Tibial artery (tissue), 4 donors: Measurements from ENCODE around the gene LSR.

Experiments used
- DNase-seq, 2 donors: peaks; one replicate each; pipeline ENCODE4 v3.0.0-alpha.2; 2019
- H3K27ac ChIP-seq, 2 donors: fragments of 200-600 bp; sonication (generic) in 1 of 2; 1 replicate in 1 of 2; 2 replicates in 1 of 2; pipeline ENCODE4 v1.5.1; 2018 to 2019; ENCODE audit warnings: mild to moderate bottlenecking in 1 of 2
- H3K27me3 ChIP-seq, 2 donors: fragments of 200-600 bp; sonication (generic) in 1 of 2; one replicate each; pipeline versions ENCODE4 v1.5.1 to v1.6.0; 2016 to 2019
- H3K36me3 ChIP-seq, 3 donors: fragments of 200-600 bp; sonication (generic) in 2 of 3; one replicate each; pipeline ENCODE4 v1.5.1; 2016 to 2019; ENCODE audit warnings: mild to moderate bottlenecking in 2 of 3
- H3K4me1 ChIP-seq, 4 donors: fragments of 200-600 bp; sonication (generic) in 2 of 4; 1 replicate in 3 of 4; 2 replicates in 1 of 4; pipeline ENCODE4 v1.5.1; 2016 to 2019
- H3K4me3 ChIP-seq, 2 donors: fragments of 200-600 bp; sonication (generic) in 1 of 2; 1 replicate in 1 of 2; 2 replicates in 1 of 2; pipeline ENCODE4 v1.5.1; 2018 to 2019; ENCODE audit warnings: mild to moderate bottlenecking in 2 of 2
- H3K9me3 ChIP-seq, 3 donors: fragments of 200-600 bp; sonication (generic) in 1 of 3; one replicate each; pipeline ENCODE4 v1.5.1; 2016 to 2019
- intact Hi-C: fragments of 100-400 bp; cut with DNase I; formaldehyde crosslinking; loops from one replicate; pipeline ENCODE4 v1.15.0; 2023; ENCODE audit warnings: low total_unique reads
- TF ChIP-seq, protein P1 (sequence below), 2 experiments: fragments of 200-600 bp in 1 of 2; fragments of 450-650 bp in 1 of 2; IDR thresholded peaks; one replicate each; pipeline ENCODE4 v1.5.1; 2017 to 2019; ENCODE audit warnings: antibody characterized with exemption in 2 of 2, mild to moderate bottlenecking in 1 of 2, moderate library complexity in 1 of 2

The LSR gene

GRCh38 chr19:35308910-35309309 is 60.1 kb downstream of the LSR start:
- no peak overlapping the region for H3K27ac ChIP-seq
- TF ChIP-seq, protein P1, sequence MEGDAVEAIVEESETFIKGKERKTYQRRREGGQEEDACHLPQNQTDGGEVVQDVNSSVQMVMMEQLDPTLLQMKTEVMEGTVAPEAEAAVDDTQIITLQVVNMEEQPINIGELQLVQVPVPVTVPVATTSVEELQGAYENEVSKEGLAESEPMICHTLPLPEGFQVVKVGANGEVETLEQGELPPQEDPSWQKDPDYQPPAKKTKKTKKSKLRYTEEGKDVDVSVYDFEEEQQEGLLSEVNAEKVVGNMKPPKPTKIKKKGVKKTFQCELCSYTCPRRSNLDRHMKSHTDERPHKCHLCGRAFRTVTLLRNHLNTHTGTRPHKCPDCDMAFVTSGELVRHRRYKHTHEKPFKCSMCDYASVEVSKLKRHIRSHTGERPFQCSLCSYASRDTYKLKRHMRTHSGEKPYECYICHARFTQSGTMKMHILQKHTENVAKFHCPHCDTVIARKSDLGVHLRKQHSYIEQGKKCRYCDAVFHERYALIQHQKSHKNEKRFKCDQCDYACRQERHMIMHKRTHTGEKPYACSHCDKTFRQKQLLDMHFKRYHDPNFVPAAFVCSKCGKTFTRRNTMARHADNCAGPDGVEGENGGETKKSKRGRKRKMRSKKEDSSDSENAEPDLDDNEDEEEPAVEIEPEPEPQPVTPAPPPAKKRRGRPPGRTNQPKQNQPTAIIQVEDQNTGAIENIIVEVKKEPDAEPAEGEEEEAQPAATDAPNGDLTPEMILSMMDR (IDR thresholded peaks at IDR 0.05): no peak
- intact Hi-C loops: no loop called here

DNA sequence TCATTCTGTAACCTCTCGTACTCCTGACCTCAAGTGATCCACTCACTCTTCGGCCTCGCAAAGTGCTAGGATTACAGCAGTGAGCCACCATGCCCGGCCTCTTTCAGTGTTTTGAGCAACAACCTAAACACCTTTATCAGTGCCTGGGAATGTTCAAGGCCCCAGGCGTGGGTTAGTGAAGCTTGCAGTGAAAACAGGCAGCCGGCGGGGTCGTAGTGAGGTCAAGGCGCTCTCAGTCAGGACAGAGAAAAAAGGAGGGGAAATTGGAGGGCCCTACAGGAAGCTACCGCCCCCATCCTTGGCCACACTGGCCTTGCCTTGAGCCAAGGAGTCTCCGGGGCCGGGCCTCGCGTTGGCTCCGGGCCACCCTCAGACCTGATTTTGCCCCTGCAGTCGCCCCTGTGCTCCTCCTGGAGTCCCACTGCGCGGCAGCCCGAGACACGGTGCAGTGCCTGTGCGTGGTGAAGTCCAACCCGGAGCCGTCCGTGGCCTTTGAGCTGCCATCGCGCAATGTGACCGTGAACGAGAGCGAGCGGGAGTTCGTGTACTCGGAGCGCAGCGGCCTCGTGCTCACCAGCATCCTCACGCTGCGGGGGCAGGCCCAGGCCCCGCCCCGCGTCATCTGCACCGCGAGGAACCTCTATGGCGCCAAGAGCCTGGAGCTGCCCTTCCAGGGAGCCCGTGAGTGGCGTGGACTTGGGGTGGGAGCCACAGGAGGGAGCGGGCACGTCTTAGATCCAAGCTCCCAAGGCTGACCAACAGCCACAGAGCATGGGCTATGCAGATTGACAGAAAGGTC is 60.9 kb downstream of the LSR start:
- TF ChIP-seq, protein P1 (IDR thresholded peaks at IDR 0.05): no peak
- H3K4me3 ChIP-seq: no peak overlapping the region
- H3K36me3 ChIP-seq: no peaks in the 10 kb centered on the region
- intact Hi-C loops: no loop called here
- no peak overlapping the region for H3K27ac ChIP-seq
- peaks cover 0 to 35% of the 10 kb centered on the region in 2 donors for H3K27me3 ChIP-seq
- no peak for DNase-seq
- peaks cover 0 to 4% (median 0%) of the 10 kb centered on the region in 4 donors for H3K4me1 ChIP-seq
- no peaks in the 10 kb centered on the region for H3K9me3 ChIP-seq

More at GRCh38 chr19:35308910-35309309, 60.1 kb downstream of the LSR start:
- no peak for DNase-seq
- Histone ChIP-seq H3K9me3 (no peaks in the 10 kb centered on the region), H3K27me3 (peaks cover 0 to 35% of the 10 kb centered on the region in 2 donors), H3K4me3 (no peak overlapping the region), H3K36me3 (no peaks in the 10 kb centered on the region), H3K4me1 (peaks cover 0 to 4% (median 0%) of the 10 kb centered on the region in 4 donors)

DNA sequence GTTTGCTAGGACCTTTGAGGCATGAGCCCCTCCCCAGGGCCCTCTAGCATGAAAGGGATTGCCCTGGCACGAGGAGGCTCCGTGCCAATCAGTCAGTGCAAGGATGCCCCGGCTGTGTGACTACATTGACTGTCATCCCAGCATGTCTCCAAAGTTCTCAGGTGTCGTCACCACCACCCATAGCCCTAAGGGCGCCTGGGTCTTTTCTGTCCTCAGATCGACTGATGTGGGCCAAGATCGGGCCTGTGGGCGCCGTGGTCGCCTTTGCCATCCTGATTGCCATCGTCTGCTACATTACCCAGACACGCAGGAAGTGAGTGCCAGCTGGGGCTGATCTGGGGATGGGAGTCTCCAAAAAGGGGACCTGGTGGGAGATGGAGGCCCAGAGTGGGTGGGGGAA is 61.5 kb downstream of the LSR start:
- intact Hi-C loops: no loop called here
- Histone ChIP-seq H3K36me3 (no peaks in the 10 kb centered on the region), H3K27me3 (peaks cover 0 to 29% of the 10 kb centered on the region in 2 donors), H3K4me3 (no peak overlapping the region), H3K27ac (no peak overlapping the region), H3K9me3 (no peaks in the 10 kb centered on the region), H3K4me1 (peaks cover 0 to 4% (median 0%) of the 10 kb centered on the region in 4 donors)
- TF ChIP-seq, protein P1 (IDR thresholded peaks at IDR 0.05): no peak
- no peak for DNase-seq

- peaks cover 0 to 4% (median 0%) of the 10 kb centered on the region in 4 donors for H3K4me1 ChIP-seq
- DNase-seq: no peak
- H3K27me3 ChIP-seq: peaks cover 0 to 33% of the 10 kb centered on the region in 2 donors
- intact Hi-C loops: no loop called here
- H3K27ac ChIP-seq: no peak overlapping the region
- TF ChIP-seq, protein P1 (IDR thresholded peaks at IDR 0.05): no peak
- H3K4me3 ChIP-seq: no peak overlapping the region
- H3K36me3 ChIP-seq: no peaks in the 10 kb centered on the region
- H3K9me3 ChIP-seq: no peaks in the 10 kb centered on the region
Observed at GRCh38 chr19:35310811-35311465, 62.1 kb downstream of the LSR start.

DNA sequence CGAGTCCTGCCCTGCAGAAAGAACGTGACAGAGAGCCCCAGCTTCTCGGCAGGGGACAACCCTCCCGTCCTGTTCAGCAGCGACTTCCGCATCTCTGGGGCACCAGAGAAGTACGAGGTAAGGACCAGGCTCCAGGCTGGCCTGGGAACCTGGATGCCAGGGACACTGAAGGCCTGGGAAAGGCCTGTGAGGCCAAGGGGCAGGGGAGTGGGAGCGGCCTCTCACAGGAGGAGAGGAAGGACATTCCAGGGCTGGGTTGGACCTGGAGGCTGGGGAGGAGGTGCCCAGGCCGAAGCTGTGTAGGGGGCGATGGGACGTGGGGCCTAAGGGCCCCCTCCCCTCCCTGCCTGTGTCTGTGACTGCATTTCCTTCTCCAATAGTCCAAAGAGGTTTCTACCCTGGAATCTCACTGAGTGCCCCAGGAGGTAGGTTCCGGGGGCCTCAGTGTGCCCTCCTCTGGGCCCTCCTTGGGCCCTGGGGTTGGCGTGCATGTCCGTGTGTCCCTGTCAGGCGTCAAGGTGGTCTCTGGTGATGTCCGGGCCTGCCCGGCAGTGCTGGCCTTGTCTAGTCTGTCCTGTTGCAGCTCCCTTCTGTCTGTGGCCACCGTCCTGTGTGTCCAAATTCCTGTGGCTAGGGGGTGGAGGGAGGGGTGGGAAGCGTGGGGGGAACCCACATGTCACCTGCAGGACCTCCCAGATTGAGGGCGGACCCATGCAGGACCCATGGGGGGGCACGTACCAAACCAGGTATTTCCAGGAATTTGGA is 63.3 kb downstream of the LSR start:
- Histone ChIP-seq H3K27me3 (peaks cover 0 to 30% of the 10 kb centered on the region in 2 donors), H3K9me3 (no peaks in the 10 kb centered on the region), H3K4me3 (no peak overlapping the region), H3K36me3 (no peaks in the 10 kb centered on the region), H3K27ac (no peak overlapping the region), H3K4me1 (peaks cover 0 to 4% (median 0%) of the 10 kb centered on the region in 4 donors)
- intact Hi-C loops: no loop called here
- TF ChIP-seq, protein P1 (IDR thresholded peaks at IDR 0.05): no peak
- no peak for DNase-seq
